Esophagus squamous epithelium (tissue), 5 donors: ENCODE data around the gene ARHGAP26. TPM values are rescaled to one million over a fixed set of nuclear protein-coding genes. Genes with fewer than 3 reads are reported as not detected.

Experiments used
- DNase-seq: peaks from one replicate; lab custom pipeline; 2025; lab: John Stamatoyannopoulos, UW
- H3K27ac ChIP-seq, 4 donors: fragments of 200-600 bp; sonication (generic); one replicate each; pipeline ENCODE4 v1.5.1; 2016 to 2019; ENCODE audit warnings: mild to moderate bottlenecking in 1 of 4
- H3K27me3 ChIP-seq, 4 donors: fragments of 200-600 bp; sonication (generic); 1 replicate in 3 of 4; 2 replicates in 1 of 4; pipeline versions ENCODE4 v1.5.1 to v1.6.0; 2017 to 2021; ENCODE audit warnings: antibody characterized with exemption in 1 of 4
- H3K36me3 ChIP-seq, 3 donors: fragments of 200-600 bp; sonication (generic); one replicate each; pipeline ENCODE4 v1.5.1; 2016 to 2019
- H3K4me1 ChIP-seq, 3 donors: fragments of 200-600 bp; sonication (generic); one replicate each; pipeline ENCODE4 v1.5.1; 2017 to 2019
- H3K4me3 ChIP-seq, 4 donors: fragments of 200-600 bp; sonication (generic); 1 replicate in 3 of 4; 2 replicates in 1 of 4; pipeline ENCODE4 v1.5.1; 2016 to 2019; ENCODE audit warnings: mild to moderate bottlenecking in 2 of 4, moderate library complexity in 1 of 4
- H3K9me3 ChIP-seq, 3 donors: fragments of 200-600 bp; sonication (generic); one replicate each; pipeline ENCODE4 v1.5.1; 2016 to 2019
- POLR2A ChIP-seq, 4 donors: fragments of 450-650 bp; IDR thresholded peaks; one replicate each; pipeline ENCODE4 v1.6.1; 2017; ENCODE audit warnings: antibody characterized with exemption in 4 of 4, mild to moderate bottlenecking in 4 of 4, moderate library complexity in 3 of 4
- WGBS, 2 donors: methylation state at CpG; one replicate each; pipeline ENCODE4 v1.1.5; 2018; 5-methylcytosine and 5-hydroxymethylcytosine counted together
- intact Hi-C: fragments of 100-400 bp; cut with DNase I; formaldehyde crosslinking; loops from one replicate; pipeline ENCODE4 v1.15.0; 2022
- total RNA-seq, 4 donors: library from RNA; depleted of rRNA; stranded (reverse); fragments of >200 nt; gene quantifications; one replicate each; pipeline ENCODE4 v1.1.0, GENCODE V29; 2016
- TF ChIP-seq, protein P1 (sequence below), 6 experiments: fragments of 450-650 bp in 4 of 6; fragments of 200-600 bp in 2 of 6; sonication (generic) in 2 of 6; IDR thresholded peaks; one replicate each; pipeline ENCODE4 v1.5.1; 2016 to 2019; ENCODE audit warnings: antibody characterized with exemption in 6 of 6, mild to moderate bottlenecking in 4 of 6, moderate library complexity in 4 of 6
- donor health status: DM: yes; HTN: yes; CAD: no.

The ARHGAP26 gene
- total RNA-seq, 4 donors from 2014 or later: 4.4 to 18.7 (median 15.4) TPM

DNA sequence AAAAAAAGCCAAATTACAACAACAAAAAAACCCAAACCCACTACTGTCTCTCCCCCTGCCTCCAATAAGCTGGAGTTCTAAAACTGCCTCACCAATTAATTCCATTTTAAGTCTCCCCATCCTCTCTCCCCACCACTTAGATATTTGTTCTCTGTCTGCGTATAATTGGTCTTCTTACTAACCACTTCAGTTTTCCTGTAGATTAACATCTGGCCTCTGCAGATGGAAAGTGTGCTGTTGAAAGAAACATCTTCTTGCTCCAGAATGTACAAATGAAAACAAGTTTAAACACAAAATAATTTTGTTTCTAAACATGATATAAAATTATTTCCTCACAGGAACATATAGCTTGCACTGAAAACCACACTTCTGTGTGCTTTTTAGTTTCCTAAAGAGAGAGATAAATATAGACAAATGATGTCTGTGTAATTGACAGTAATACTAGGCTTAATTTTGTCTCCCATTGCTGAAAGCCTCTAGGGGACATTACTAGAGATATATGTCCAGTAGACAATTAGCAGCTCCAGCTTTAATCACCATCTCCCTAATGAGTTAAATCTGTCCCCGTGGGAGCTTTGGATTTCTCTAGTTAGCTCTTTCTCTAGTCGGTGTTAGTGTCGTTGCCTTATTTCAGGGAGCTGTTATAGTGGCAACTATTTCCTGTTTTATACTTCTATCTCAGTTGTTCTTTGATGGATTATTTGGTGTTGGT lies 164.0 kb downstream of the ARHGAP26 start:
- TF ChIP-seq, protein P1, sequence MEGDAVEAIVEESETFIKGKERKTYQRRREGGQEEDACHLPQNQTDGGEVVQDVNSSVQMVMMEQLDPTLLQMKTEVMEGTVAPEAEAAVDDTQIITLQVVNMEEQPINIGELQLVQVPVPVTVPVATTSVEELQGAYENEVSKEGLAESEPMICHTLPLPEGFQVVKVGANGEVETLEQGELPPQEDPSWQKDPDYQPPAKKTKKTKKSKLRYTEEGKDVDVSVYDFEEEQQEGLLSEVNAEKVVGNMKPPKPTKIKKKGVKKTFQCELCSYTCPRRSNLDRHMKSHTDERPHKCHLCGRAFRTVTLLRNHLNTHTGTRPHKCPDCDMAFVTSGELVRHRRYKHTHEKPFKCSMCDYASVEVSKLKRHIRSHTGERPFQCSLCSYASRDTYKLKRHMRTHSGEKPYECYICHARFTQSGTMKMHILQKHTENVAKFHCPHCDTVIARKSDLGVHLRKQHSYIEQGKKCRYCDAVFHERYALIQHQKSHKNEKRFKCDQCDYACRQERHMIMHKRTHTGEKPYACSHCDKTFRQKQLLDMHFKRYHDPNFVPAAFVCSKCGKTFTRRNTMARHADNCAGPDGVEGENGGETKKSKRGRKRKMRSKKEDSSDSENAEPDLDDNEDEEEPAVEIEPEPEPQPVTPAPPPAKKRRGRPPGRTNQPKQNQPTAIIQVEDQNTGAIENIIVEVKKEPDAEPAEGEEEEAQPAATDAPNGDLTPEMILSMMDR (IDR thresholded peaks at IDR 0.05): no peak
- no peak for TF ChIP-seq POLR2A (IDR thresholded peaks at IDR 0.05)
- H3K9me3 ChIP-seq: no peaks in the 10 kb centered on the region
- H3K4me3 ChIP-seq: no peak overlapping the region
- H3K27me3 ChIP-seq: no peaks in the 10 kb centered on the region
- no peak for DNase-seq
- H3K27ac ChIP-seq: no peak overlapping the region
- peaks cover 0 to 8% (median 0%) of the 10 kb centered on the region in 3 donors for H3K4me1 ChIP-seq
- intact Hi-C loops: no loop called here
- peaks cover 0 to 13% (median 0%) of the 10 kb centered on the region in 3 donors for H3K36me3 ChIP-seq
- WGBS, 2 donors: 72 to 76% methylated on average over 4 of the region's 4 CpGs

- 77 to 83% methylated on average over 5 of the region's 5 CpGs for WGBS, 2 donors
- H3K4me1 ChIP-seq: peaks cover 0 to 5% (median 0%) of the 10 kb centered on the region in 3 donors
- TF ChIP-seq, protein P1 (IDR thresholded peaks at IDR 0.05): no peak
- no peak for TF ChIP-seq POLR2A (IDR thresholded peaks at IDR 0.05)
- peaks cover 0 to 13% (median 0%) of the 10 kb centered on the region in 3 donors for H3K36me3 ChIP-seq
- H3K27ac ChIP-seq: no peak overlapping the region
- intact Hi-C loops: no loop called here
- no peaks in the 10 kb centered on the region for H3K9me3 ChIP-seq
- H3K27me3 ChIP-seq: no peaks in the 10 kb centered on the region
- H3K4me3 ChIP-seq: no peak overlapping the region
- no peak for DNase-seq
Measured at GRCh38 chr5:142935014-142935413, 164.8 kb downstream of the ARHGAP26 start.

DNA sequence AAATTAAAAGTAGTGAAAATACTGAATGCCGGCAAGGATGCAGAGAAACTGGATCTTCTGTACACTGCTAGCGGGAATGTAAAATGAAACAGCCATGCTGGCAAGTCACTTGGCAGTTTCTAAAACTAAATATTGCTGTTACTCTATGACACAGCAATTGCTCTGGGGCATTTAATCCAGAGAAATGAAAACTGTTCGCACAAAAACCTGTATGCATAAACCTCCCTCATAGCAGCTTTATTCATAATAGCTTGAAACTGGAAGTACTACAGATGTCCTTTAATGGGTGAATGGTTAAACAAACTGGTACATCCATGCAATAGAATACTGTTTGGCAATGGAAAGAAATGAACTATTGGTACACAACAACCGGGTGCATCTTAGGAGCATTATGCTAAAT lies 167.2 kb downstream of the ARHGAP26 start:
- Histone ChIP-seq H3K9me3 (no peaks in the 10 kb centered on the region), H3K27me3 (no peaks in the 10 kb centered on the region), H3K4me1 (no peaks in the 10 kb centered on the region), H3K4me3 (no peak overlapping the region), H3K36me3 (peaks cover 0 to 6% (median 0%) of the 10 kb centered on the region in 3 donors), H3K27ac (no peak overlapping the region)
- intact Hi-C loops: no loop called here
- no peak for DNase-seq
- TF ChIP-seq, protein P1 (IDR thresholded peaks at IDR 0.05): no peak
- no peak for TF ChIP-seq POLR2A (IDR thresholded peaks at IDR 0.05)
- WGBS, 2 donors: 60 to 72% methylated on average over 4 of the region's 4 CpGs

DNA sequence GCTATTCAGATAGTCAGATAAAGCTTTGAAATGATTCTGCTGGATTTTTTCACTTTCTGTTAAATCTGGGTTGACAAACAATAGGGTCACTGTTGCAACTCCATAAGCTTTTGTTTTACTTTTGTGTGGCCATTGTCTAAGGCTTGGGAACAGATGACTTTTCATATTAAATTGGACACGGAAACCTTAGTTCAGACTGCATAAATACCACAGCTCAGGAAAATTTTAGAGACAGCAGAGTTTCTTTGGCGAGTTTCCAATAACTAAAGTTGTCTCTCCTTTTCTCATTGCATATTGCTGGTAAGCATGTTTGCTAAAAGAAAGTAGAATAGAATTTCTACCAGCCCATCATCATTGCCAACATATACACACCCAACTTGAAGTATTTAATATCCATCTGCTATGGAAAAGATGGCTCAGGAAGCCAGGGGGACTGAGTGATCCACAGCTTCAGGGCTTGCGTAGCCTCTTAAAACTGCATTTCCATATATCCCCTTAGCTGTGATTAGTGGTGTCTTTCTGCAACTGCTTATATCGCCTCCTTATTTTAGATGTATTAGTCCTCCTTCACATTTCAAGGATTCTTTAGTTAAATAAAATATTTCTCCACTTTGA lies 168.2 kb downstream of the ARHGAP26 start:
- Histone ChIP-seq H3K36me3 (no peaks in the 10 kb centered on the region), H3K27ac (no peak overlapping the region), H3K27me3 (no peaks in the 10 kb centered on the region), H3K4me3 (no peak overlapping the region), H3K4me1 (no peaks in the 10 kb centered on the region), H3K9me3 (no peaks in the 10 kb centered on the region)
- intact Hi-C loops: no loop called here
- no peak for DNase-seq
- TF ChIP-seq, protein P1 (IDR thresholded peaks at IDR 0.05): no peak
- TF ChIP-seq POLR2A (IDR thresholded peaks at IDR 0.05): no peak
- WGBS, 2 donors: 73 to 86% methylated on average over 4 of the region's 4 CpGs

GRCh38 chr5:142939006-142939405 lies 168.8 kb downstream of the ARHGAP26 start:
- no peaks in the 10 kb centered on the region for H3K36me3 ChIP-seq
- no peak for DNase-seq
- intact Hi-C loops: no loop called here
- H3K27ac ChIP-seq: no peak overlapping the region
- TF ChIP-seq, protein P1 (IDR thresholded peaks at IDR 0.05): no peak
- TF ChIP-seq POLR2A (IDR thresholded peaks at IDR 0.05): no peak
- H3K4me3 ChIP-seq: no peak overlapping the region
- no peaks in the 10 kb centered on the region for H3K4me1 ChIP-seq
- no peaks in the 10 kb centered on the region for H3K9me3 ChIP-seq
- WGBS, 2 donors: 84 to 92% methylated on average over 3 of the region's 3 CpGs
- no peaks in the 10 kb centered on the region for H3K27me3 ChIP-seq
